CD4-positive, alpha-beta T cell treated with Interleukin-2 at 100 ng/mL for 4 hours (primary cell): Measurements from ENCODE around the gene PLXNA2.

ENCODE experiments used
- DNase-seq: peaks from one replicate; pipeline ENCODE4 v3.0.0-alpha.2; 2020; ENCODE audit warnings: low spot score

Gene PLXNA2

DNA sequence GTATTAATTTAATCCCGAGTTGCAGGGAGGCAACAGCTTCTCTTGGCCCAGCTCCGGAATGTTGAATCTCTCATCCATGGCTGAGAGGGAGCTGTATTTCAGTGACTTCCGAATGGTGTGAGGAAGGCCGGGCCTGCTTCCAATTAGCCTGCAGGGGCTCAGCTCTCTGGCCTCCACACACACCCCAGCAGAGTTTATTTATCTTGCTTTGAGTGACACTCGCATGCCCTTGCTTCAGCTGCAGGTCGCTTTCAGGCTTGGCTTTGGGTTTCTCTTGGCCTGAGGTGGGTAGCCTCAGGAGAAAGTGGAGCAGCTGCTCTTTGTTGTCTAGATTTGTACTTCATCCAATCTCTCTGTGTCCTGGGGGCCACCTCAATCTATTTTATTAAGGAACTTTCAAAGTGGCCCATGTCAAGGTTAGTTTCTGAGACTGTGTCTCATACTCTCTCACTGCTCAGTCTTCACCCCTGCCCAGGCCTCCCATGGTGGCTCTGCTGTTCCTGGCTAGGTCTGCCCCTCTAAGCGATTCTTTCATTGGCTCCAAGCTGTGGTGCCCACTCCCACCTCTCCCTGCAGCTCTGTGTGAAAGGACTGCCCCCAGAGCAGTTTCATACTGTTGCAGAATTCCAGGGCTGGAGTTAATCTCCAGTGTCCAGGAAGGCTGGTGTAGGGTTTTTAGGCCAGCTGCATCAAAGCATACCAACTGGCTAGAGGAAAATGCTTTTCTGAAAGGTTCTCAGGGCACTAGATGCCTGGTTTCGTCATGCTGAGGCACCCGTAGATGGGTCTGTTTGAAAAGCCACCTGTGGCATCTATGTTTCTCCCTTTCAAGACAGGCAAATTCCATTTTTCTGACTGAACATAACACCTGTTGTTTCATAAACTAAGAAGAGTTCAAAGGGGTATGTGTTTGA, 153.5 kb downstream of the PLXNA2 start:
- DNase-seq, result no peak

DNA sequence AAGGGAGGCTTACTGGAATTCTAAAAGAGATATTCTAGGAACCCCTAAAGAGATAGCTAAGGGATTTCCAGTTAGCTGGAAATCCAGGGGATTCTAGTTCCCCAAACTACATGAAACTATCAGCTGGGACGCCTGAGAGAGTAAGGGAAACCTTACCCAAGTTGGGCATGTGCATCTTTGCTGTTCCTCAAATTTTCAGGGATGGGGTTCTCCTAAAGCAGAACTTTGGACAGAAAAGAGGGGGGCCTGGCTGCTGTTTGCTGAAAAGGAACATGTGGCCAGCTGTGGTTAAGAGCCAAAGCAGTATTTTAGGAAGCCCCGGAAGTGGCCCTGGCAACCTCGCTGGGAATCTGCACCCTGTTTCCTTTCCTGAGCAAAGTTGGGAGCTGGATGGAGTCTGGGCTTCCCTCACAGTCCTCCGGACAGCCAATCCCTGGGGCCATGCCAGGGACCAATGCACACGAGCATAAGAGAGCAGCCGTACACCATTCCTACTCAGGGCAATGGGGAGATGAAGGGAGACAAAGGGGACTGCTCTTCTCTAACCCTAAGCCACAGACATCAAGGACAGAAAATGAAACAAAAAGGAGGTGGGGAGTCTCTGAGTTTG, 154.3 kb downstream of the PLXNA2 start:
- no peak for DNase-seq

GRCh38 chr1:208089149-208089548, 155.0 kb downstream of the PLXNA2 start:
- DNase-seq, result no peak

GRCh38 chr1:208088319-208088718, 155.9 kb downstream of the PLXNA2 start:
- no peak for DNase-seq

GRCh38 chr1:208085655-208086515, 158.3 kb downstream of the PLXNA2 start:
- DNase-seq, result no peak

DNA sequence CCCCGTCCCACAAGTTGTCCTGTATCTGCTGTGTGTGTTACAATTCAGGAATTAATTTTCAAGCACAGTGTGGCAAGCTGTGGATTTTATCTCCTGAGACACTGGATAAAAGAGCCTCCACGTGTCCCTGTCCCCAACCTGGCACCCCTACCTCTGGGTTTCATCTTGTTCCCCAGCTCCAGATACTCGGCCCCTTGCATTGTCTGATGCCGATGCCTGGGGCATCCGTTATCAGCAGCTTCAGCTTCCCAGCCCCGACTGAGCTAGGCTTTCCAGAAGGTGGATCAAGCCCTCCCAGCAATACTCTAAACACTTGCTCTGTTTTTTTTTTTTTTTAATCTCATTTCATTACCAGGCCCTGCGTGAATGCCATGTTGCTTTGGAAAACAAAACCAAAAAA, 159.4 kb downstream of the PLXNA2 start:
- DNase-seq, result no peak

- DNase-seq, result no peak
Observed at GRCh38 chr1:208084220-208084619, 160.0 kb downstream of the PLXNA2 start.

- DNase-seq, result no peak
Observed at GRCh38 chr1:208083715-208084085, 160.5 kb downstream of the PLXNA2 start.

- no peak for DNase-seq
Observed at GRCh38 chr1:208083016-208083714, 161.0 kb downstream of the PLXNA2 start.

DNA sequence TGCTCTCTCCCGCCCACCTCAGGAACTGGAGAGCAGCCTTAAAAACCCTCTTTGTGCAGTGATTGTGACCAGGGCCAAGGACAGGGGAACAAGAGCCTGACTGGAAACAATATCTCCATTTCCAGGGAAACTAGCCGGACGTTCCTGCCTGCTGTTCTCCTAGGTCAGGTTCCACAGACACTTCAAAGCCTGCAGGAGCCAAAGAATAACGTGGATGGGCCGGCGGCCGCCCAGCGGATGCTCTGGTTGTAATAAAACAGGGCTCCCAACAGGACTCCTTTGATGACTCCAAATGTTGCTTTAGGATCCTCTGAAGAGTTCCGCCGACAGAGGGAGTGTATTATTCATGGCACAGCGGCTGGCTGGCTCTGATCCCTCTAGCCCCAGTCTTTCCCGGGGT, 162.2 kb downstream of the PLXNA2 start:
- no peak for DNase-seq

GRCh38 chr1:208080396-208081286, 163.5 kb downstream of the PLXNA2 start:
- no peak for DNase-seq

GRCh38 chr1:208079161-208079560, 165.0 kb downstream of the PLXNA2 start:
- DNase-seq, result no peak

DNA sequence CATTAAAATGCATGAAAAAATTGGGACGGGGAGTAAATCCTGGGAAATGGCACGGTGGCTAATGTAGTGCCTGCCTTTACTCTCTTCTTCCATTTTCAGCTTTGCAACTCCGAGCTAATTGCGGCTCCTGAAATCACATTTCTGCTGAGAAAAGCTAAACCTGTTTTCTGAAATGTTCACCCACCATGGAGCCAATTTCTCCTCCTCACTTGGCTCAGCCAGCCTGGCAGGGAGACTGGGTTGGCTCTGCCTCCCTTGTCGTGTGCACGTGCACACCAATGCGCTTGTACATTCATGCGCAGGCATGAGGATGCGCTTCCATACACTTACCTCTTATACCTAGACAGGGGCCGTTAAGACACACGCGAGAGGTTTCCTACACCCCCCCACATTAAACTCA, 165.4 kb downstream of the PLXNA2 start:
- DNase-seq, result no peak

DNA sequence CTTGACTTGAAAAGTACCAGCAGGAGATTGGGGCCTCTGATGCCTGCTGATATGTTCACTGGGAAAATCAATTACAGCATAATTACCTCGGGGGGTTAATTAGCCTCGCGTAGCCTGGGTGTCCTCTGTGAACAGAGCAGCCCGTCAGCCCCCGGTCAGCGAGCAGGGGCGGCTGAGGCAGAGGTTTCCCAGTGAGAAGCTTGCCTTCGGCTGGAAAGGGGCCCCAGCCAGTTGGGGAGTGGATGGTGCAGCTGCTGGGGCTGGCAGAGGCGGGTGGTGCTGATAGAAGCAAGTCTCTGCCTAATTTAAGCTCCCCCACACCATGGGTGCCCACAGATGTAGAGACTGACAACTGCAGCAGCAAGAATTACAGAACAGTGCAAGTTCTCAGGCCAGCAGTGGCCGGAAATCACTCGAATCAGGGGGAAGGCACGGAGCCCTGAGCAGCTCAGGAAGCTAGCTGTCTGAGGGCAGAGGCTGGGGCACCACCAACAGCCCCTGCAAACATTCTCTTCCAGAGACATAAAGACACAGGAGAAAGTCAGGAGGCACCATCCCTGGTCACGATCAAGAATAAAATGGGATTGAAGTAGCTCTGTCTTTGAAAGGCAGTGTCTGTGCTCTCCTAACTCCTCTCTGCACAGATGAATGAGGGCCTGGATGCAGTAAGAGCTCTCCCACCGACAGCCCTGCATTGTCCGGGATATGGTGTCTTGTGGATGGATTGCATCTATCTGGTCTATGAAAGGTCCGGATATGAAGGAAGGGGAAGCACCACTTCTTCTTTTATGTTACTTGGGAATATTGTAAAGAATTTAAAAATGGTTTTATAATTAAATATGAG, 166.7 kb downstream of the PLXNA2 start:
- no peak for DNase-seq

DNA sequence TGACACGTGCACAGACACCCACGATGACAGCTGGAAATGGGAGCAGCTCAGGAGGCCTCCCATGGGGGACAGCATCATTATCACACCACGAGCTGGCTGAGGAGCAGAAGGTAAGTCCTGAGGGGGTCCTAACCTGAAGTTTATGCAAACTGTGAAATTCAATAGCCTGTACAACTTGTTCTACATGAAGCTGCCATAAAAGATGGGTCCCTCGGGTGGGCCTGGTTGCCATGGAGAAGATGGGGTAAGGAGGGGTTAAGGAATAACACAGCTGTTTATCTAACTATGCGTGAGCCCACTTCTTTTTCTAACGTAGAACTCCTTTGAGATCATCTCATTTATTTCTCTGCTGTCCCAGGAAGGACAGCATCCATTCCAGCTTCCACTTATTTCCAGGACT, 169.8 kb downstream of the PLXNA2 start:
- no peak for DNase-seq

- DNase-seq, result no peak
Observed at GRCh38 chr1:208071435-208072031, 172.7 kb downstream of the PLXNA2 start.

- DNase-seq, result no peak
Observed at GRCh38 chr1:208069908-208070307, 174.3 kb downstream of the PLXNA2 start.

DNA sequence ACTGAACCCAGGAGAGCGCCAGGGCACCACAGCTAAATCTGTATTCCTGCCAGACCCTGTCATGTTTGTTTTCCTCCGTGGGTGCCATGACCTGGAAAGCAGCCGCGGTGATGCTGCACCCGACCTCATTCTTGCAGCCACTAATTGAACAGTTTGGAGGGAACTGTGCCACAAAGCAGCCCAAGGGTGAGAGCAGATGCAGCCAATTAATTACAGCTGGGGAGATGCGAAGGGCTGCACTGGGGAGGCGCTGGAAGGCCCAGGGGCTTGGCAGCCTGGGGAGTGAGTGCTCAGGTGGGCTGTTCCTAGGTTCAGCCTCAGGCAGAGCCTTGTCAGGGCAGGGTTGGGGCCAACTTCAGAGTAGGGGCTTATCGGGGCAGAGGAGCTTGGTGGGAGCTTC, 174.9 kb downstream of the PLXNA2 start:
- no peak for DNase-seq

DNA sequence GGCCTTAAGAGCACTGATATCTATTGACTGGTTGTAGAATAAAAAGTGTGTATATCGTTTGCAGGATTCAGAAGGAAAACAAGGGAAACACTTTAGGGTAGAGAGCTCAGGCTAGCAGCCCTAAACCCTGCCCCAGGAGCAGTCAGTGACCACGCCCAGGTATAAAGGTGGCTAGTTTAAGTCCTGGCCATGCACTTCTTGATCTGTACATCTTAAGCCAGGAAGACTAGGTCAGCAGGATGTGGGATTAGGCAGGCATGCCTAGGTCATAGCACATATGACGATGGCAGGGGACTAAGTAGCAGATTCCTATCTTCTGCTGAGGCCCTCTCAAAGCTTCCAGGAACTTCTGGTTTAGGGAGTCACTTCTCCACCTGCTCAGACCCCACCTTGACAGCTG, 175.3 kb downstream of the PLXNA2 start:
- no peak for DNase-seq

DNA sequence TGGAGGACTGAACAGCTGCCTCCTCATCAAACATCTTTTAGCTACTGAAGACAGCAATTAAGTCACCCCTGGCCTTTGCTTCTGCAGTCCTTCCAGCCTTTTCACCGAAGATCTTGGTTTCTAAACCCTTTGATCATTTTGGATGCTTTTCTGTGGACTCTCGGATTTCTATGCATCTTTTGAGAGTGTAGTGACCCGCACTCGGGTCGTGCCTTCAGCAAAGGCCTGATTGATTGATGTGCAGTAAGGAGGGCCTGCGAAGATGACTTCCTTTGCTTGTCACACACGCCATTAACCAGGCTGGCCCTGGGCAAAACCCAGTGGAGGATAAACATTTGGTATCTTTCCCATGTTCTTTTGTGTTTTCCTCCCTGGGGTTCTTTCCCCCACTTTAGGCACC, 175.8 kb downstream of the PLXNA2 start:
- no peak for DNase-seq
